GM21515 (cell line): ENCODE data around the gene LRRC73.
"Not testable (repeated sequence)": the region's sequence is repeated elsewhere in the genome, so short reads cannot be mapped to it uniquely, and the experiment has no call there.

Experiments used
- ATAC-seq: cut with Tn5 transposase; IDR thresholded peaks from one replicate; pipeline ENCODE4 v1.9.1; 2021; ENCODE audit not compliant: unreplicated experiment

LRRC73 gene

GRCh38 chr6:43509984-43510826 lies at the start of gene LRRC73:
LRRC73 (minus strand) TSS chr6:43510346; CDS start chr6:43509785, 561 bp downstream.
- ATAC-seq, result peak; percentile 45

GRCh38 chr6:43559328-43559727 lies 49.2 kb upstream of the LRRC73 start:
- no peak for ATAC-seq

- not testable (repeated sequence) for ATAC-seq
Observed at GRCh38 chr6:43557620-43558019, 47.5 kb upstream of the LRRC73 start.

- ATAC-seq, result no peak
Observed at GRCh38 chr6:43547222-43547621, 37.1 kb upstream of the LRRC73 start.

GRCh38 chr6:43544461-43544860 lies 34.3 kb upstream of the LRRC73 start:
- ATAC-seq, result no peak

GRCh38 chr6:43541774-43542471 lies 31.8 kb upstream of the LRRC73 start:
- ATAC-seq, result no peak

GRCh38 chr6:43540507-43540906 lies 30.4 kb upstream of the LRRC73 start:
- no peak for ATAC-seq

GRCh38 chr6:43539409-43539808 lies 29.3 kb upstream of the LRRC73 start:
- not testable (repeated sequence) for ATAC-seq

- not testable (repeated sequence) for ATAC-seq
Observed at GRCh38 chr6:43538986-43539385, 28.8 kb upstream of the LRRC73 start.

GRCh38 chr6:43532201-43532600 lies 22.1 kb upstream of the LRRC73 start:
- ATAC-seq, result no peak

- ATAC-seq, result no peak
Observed at GRCh38 chr6:43524483-43524961, 14.4 kb upstream of the LRRC73 start.

- no peak for ATAC-seq
Observed at GRCh38 chr6:43523284-43523683, 13.1 kb upstream of the LRRC73 start.

GRCh38 chr6:43522547-43523261 lies 12.6 kb upstream of the LRRC73 start:
- ATAC-seq, result no peak

GRCh38 chr6:43521836-43522235 lies 11.7 kb upstream of the LRRC73 start:
- ATAC-seq, result no peak

- ATAC-seq, result no peak
Observed at GRCh38 chr6:43520097-43520496, 10.0 kb upstream of the LRRC73 start.

GRCh38 chr6:43517505-43518357 lies 7.6 kb upstream of the LRRC73 start:
- ATAC-seq, result no peak

GRCh38 chr6:43516697-43517504 lies 6.8 kb upstream of the LRRC73 start, which contains the start of the genes POLR1C and YIPF3:
POLR1C (plus strand) TSS chr6:43517089; CDS start chr6:43517110, 21 bp downstream.
YIPF3 (minus strand) TSS chr6:43516926; CDS start chr6:43516807, 119 bp downstream.
- ATAC-seq, result peak; percentile 82

- ATAC-seq, result peak; percentile 4
Observed at GRCh38 chr6:43516367-43516696, 6.2 kb upstream of the LRRC73 start.

GRCh38 chr6:43515808-43516207 lies 5.7 kb upstream of the LRRC73 start:
- no peak for ATAC-seq
